ENCODE results near the gene SLC22A5.
A peak's percentile ranks its signal among the peaks of the same experiment; 100 is the strongest.
"Not testable (repeated sequence)": the region's sequence is repeated elsewhere in the genome, so short reads cannot be mapped to it uniquely, and the experiment has no call there.

Gene SLC22A5

DNA sequence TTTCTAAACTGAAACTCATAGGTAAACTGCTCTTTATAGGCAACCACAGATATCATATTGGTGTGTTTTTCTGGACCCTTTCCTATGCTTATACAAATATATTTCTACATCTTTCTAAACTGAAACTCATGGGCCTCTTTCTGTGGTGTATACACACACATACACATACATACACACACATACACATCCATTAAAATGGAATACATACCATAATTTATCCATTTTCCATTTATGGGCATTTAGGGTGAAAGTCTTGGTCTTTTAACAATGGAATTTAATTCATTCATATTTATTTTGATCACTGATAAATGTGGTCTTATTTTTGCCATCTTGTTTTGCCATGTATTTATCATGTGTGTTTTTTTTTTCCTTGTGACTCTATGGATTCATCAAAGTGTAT is 44.1 kb downstream of the SLC22A5 start:
- DNase-seq (ENCODE audit: low read depth in 3 of 3) = no peak

DNA sequence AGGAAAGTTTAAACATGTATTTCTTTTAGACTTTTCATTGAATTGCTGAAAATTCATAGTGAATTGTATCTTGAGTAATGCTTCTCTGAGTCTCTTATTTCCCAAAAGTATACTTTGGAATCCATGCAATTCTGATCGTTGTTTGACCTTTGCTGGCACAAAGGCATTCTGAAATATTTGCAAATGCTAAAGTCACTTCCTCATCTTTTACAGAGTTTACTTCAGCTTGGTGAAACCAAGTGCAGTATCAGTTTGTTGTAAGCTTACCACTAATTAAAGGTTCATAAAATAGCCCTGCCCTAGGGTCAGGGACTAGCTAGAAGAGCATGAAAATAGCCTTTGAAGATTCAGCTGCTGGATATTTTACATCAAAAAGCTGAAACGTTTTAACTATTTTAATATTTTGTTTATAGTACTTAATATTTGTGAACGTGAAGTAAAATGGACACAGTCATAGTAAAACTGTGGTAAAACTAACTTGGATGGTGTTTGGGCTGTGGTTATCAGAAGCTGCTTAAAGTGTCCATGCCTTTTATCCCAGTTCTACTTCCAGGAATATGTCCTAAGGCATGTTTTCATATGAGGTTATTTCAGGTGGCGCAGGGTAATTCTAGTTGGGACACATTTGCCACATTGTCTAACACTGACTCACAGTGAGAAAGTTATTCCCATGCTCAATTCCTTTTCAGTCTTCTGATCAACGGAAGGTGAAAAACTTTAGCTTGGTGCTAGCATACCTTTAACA is 45.3 kb downstream of the SLC22A5 start:
- DNase-seq (ENCODE audit: low read depth in 3 of 3) = no peak

DNA sequence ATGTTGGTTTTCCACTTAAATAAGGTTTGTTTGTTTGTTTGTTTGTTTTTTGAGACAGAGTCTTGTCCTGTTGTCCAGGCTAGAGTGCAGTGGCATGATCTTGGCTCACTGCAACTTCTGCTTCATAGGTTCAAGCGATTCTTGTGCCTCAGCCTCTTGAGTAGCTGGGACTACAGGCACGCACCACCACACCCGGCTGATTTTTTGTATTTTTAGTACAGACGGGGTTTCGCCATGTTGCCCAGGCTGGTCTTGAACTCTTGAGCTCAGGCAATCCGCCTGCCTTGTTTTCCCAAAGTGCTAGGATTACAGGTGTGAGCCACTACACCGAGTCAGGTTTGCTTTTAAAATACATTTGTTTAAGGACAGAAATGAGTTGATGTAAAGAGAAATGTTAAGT is 46.0 kb downstream of the SLC22A5 start:
- not testable (repeated sequence) for DNase-seq (ENCODE audit: low read depth in 3 of 3)

DNA sequence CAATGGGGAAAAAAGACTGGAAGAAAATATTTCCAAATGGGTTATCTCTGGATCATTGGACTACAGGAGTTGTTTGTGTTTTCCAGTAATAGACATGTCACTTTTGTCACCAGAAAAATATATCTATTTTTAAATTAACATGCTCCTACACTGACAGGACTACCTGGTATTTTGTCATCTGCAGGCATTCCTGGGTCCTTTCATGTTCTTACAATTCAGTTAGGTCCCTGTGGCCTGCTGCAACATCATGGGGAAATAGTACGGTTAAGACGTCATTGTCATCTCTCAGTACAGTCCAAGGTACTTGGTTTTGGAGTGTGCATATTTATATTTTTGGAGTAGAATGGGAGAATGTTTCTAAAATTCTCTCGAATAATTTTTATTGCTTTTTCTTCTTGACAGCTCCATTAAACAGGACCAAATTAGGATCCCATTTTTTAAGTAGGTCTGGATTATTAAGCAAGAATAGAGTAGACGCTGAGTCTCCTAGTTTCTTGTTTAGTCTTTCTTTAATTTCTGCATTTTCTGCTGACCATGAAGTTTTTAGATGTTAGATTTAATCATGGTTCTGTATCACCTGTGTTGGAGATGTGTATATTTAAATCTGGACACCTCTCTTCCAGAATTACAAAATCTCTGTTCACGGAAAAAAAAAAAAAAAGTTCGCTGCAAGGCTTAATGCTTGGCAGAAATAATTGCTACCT is 46.9 kb downstream of the SLC22A5 start:
- DNase-seq (ENCODE audit: low read depth in 3 of 3) = no peak

DNA sequence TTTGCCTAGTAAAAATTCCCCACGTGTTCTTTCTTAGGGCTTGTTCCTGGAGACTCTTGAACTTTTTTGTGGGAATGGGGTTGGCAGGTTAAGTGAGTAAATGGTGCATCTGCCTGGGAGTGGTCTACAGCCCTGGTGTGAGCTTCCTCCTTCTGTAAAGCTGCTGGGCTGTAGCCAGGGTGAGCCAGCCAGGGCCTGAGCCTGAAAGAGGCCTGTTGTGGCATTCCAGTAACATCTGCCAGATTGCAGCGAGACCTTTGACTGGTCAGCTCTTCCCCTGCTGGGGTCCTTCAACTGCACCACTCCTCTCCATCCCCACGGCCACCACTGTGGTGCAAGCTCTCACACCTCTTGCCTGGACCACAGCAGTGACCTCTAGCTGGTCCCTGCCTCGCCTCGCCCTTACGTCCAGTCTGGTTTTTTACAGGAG is 47.5 kb downstream of the SLC22A5 start:
- DNase-seq (ENCODE audit: low read depth in 3 of 3) = no peak

GRCh38 chr5:132417461-132417860 is 48.0 kb downstream of the SLC22A5 start:
- no peak for DNase-seq (ENCODE audit: low read depth in 3 of 3)

GRCh38 chr5:132417889-132418485 is 48.5 kb downstream of the SLC22A5 start:
- DNase-seq (ENCODE audit: low read depth in 3 of 3) = no peak

DNA sequence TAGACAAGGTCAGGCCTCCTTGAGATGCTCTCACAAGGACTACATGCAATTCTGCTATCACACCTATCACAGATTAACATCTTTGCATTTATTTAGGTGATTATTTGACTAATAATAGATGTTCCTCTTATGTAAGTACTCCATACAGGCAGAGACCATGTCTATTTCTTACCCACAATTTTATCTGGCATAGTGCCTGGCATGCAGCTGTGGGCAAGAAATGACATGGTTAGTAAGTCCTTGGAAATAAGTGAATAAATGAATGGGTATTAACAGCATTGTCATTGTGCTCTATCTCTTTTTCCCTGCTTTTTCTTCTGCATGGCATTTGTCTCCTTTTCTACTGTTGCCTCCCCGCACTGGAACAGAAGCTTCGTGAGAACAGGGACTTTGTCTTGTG is 49.4 kb downstream of the SLC22A5 start:
- DNase-seq (ENCODE audit: low read depth in 3 of 3) = no peak

GRCh38 chr5:132419502-132420468 is 50.3 kb downstream of the SLC22A5 start:
- peak in 1 of 3 experiments; percentile 59 for DNase-seq (ENCODE audit: low read depth in 3 of 3)

DNA sequence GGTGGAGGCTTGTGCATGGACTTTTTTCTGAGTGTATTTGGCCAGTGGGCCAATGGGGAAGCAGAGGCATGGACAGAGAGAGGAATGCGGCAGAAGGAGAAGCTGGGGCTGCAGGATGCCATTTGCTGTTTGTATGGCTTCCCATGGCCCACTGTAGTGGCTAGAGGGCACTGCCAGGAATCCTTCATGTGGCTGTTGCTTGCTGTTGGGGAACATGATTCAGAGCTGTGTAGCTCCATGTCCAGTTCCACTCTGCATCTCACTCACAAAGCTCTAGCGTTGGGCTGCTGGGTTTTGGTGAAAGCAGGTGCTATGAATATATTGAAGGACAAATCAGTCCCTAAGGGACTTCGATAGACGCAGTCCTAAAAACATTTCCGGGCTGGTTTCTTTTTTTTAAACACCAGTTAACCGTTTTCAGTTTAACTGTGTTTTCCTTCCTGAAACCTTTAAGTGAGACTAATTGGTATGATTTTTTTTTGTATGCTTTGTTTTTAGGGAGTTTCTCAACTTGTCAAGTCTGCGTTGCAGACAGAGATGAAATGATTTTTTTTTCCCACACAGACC is 51.3 kb downstream of the SLC22A5 start:
- no peak for DNase-seq (ENCODE audit: low read depth in 3 of 3)

- no peak for DNase-seq (ENCODE audit: low read depth in 3 of 3)
Measured at GRCh38 chr5:132421462-132421861, 52.0 kb downstream of the SLC22A5 start.

DNA sequence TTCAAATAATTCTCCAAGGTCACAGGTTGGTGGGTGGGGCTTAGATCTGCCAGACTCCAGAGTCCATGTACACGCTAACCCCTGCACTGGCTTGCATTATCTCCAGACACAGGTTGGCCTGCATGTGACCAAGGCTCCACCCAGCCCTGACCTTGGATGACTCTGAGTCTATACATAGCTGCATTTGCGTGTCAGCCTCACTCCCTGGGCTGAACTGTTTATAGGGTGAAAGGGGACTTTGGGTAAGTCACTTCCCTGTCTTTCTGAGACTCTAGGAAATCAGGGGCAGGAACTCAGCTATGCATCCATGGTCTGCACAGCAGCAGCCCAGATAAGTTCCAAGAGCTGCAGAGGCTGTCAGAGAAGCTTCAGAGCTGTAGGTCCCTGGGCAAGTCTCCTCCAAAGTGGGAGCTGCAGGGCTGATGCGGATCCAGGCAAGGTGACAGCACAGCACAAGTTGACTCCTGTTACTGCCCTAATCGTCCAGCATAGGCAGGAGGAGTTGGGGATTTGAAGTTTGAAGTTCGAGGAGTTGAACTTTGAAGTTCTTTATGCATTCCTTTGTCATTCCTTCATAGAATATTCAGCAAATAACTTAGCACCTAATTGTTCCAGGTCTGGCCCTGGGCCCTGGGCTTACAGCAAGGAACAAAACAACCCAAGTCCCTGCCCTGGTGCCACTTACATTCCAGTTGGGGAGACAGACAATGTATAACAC is 53.4 kb downstream of the SLC22A5 start:
- DNase-seq (ENCODE audit: low read depth in 3 of 3) = no peak

DNA sequence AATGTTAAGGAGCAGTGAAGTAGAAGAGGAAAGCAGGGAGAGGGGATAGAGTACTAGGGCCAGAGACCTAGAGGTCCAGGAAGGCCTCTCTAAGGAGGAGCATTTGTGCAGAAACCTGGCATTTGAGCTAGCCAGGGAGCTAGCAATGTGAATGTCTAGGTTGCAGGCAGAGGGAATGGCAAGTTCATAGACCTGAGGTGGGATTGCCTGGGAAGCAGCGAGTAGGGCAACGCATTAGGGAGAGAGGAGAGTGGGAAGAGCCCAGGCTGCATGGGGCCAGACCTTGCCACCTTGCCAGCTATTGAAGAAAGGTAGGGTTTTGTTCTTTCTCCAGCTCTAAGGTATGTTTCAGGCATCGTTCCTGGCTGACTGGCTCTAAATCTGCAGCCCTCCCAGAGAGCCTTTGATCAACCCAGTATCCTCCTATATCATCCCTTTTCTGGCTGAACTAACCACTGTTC is 54.0 kb downstream of the SLC22A5 start:
- DNase-seq (ENCODE audit: low read depth in 3 of 3) = no peak

GRCh38 chr5:132424167-132424880 is 54.8 kb downstream of the SLC22A5 start:
- DNase-seq (ENCODE audit: low read depth in 3 of 3) = no peak

DNA sequence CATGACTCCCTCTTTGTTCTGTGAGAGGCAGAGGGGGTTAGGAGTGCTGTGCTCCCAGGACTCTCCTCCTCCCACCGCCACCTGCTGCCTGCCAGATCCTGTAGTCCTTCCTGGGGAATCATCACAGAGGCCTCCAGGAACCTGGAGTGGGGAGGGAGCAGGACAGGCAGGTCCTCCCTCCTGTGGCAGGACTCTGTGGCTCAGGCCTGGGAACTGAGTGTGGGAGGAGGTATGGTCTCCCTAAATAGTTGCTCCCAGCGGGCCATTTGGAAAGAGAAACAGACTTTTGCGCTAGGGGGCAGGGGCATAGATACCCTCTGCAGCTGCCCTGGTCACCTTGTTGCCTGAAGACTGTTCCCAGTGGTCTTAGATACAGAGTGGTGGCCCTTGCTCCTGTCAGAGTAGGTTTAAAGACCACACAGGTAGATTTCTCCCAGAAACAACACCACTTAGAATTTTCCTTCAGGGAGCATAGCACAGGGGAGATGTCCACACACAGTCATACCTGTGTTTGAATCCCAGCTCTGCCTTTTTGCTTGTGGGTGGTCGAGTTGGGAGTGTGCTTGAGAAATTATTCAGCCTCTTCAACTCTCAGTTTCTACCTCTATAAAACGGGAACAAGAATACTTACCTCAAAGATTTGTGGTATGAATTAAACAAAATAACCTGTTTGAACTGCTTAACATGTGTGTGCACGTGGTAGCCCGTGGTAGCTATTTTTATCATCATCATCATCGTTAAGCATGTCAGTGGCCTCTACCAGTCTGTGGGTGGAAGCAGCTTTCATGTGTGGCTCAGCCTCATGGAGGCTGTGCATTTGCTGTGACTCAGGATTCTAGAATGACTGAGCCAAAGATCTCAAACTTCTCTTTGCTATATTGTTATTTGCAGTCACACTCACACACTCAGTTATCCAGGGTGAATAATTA is 55.8 kb downstream of the SLC22A5 start:
- peak in 2 of 3 experiments; percentile 67 to 70 for DNase-seq (ENCODE audit: low read depth in 3 of 3)

DNA sequence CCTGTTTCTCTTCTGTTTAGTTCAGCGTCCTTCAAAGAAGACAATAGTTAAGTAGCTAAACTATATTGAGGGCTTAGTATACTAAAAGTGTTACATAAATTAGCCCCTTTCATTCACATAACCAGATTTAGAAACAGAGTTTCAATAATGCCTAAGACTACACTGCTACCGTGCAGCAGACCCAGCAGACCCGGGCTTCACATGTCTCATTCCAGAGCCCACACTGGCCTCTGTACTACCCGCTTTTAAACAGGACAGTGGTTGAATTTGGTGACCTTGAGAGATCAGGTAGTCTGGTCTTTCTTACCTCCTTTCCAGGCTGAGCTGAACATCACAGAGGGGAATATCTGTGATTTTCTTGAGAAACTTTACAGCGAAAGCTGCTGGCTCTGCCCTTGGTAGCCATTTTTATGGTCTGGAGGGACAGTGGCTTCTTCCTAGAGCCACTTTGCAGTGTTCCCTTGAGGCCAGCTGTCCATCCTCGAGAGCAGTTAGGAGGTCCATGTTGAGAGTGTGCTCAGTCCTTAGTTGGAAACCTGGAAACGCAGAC is 56.5 kb downstream of the SLC22A5 start:
- DNase-seq (ENCODE audit: low read depth in 3 of 3) = no peak

- DNase-seq (ENCODE audit: low read depth in 3 of 3) = peak in 1 of 3 experiments; percentile 75
Measured at GRCh38 chr5:132426525-132427138, 57.1 kb downstream of the SLC22A5 start.

Measured in stimulated activated CD4-positive, alpha-beta T cell treated with anti-CD3 and anti-CD28 coated beads, TNF-alpha, amount 100 ng/mL, for 24 hours (primary cell).